ENCODE results near the gene TRMT44.
A peak's percentile ranks its signal among the peaks of the same experiment; 100 is the strongest.

The TRMT44 gene

GRCh38 chr4:8435656-8436121 is 4.9 kb upstream of the TRMT44 start:
- DNase-seq (ENCODE audit: low read depth, low spot score), result no peak

GRCh38 chr4:8437281-8437680 is 3.3 kb upstream of the TRMT44 start:
- DNase-seq (ENCODE audit: low read depth, low spot score), result peak; percentile 19

GRCh38 chr4:8438743-8439142 is 1.8 kb upstream of the TRMT44 start:
- DNase-seq (ENCODE audit: low read depth, low spot score), result no peak

GRCh38 chr4:8439168-8439567 is 1.4 kb upstream of the TRMT44 start:
- no peak for DNase-seq (ENCODE audit: low read depth, low spot score)

GRCh38 chr4:8439914-8440491 is 574 bp upstream of the TRMT44 start:
- DNase-seq (ENCODE audit: low read depth, low spot score), result no peak

GRCh38 chr4:8441499-8442091 is 1.0 kb downstream of the TRMT44 start:
- no peak for DNase-seq (ENCODE audit: low read depth, low spot score)

- no peak for DNase-seq (ENCODE audit: low read depth, low spot score)
These were observed 2.2 kb downstream of the TRMT44 start for GRCh38 chr4:8442596-8443358.

GRCh38 chr4:8443801-8444200 is 3.2 kb downstream of the TRMT44 start:
- no peak for DNase-seq (ENCODE audit: low read depth, low spot score)

GRCh38 chr4:8446122-8446521 is 5.5 kb downstream of the TRMT44 start:
- no peak for DNase-seq (ENCODE audit: low read depth, low spot score)

GRCh38 chr4:8451440-8452182 is 11.0 kb downstream of the TRMT44 start:
- DNase-seq (ENCODE audit: low read depth, low spot score), result no peak

- no peak for DNase-seq (ENCODE audit: low read depth, low spot score)
These were observed 13.4 kb downstream of the TRMT44 start for GRCh38 chr4:8453957-8454356.

- no peak for DNase-seq (ENCODE audit: low read depth, low spot score)
These were observed 17.2 kb downstream of the TRMT44 start for GRCh38 chr4:8457646-8458252.

- DNase-seq (ENCODE audit: low read depth, low spot score), result no peak
These were observed 19.4 kb downstream of the TRMT44 start for GRCh38 chr4:8459867-8460445.

GRCh38 chr4:8461086-8461485 is 20.5 kb downstream of the TRMT44 start:
- peak; percentile 32 for DNase-seq (ENCODE audit: low read depth, low spot score)

- DNase-seq (ENCODE audit: low read depth, low spot score), result no peak
These were observed 21.0 kb downstream of the TRMT44 start for GRCh38 chr4:8461616-8462015.

GRCh38 chr4:8463811-8464210 is 23.2 kb downstream of the TRMT44 start:
- DNase-seq (ENCODE audit: low read depth, low spot score), result no peak

GRCh38 chr4:8464381-8464780 is 23.8 kb downstream of the TRMT44 start:
- no peak for DNase-seq (ENCODE audit: low read depth, low spot score)

- DNase-seq (ENCODE audit: low read depth, low spot score), result no peak
These were observed 25.3 kb downstream of the TRMT44 start for GRCh38 chr4:8465615-8466611.

GRCh38 chr4:8467016-8467415 is 26.4 kb downstream of the TRMT44 start:
- DNase-seq (ENCODE audit: low read depth, low spot score), result no peak

Data from astrocyte of the hippocampus (primary cell).